CD14-positive monocyte (primary cell): ENCODE results near the gene SLC26A9. TPM values are rescaled to one million over a fixed set of nuclear protein-coding genes. Genes with fewer than 3 reads are reported as not detected.

ENCODE experiments used
- DNase-seq, 3 donors: peaks; one replicate each; pipeline ENCODE4 v3.0.0-alpha.2; 2011 to 2022
- H2AFZ ChIP-seq: 2 replicates; pipeline ENCODE4 v1.6.0; 2012; ENCODE audit warnings: mild to moderate bottlenecking, low read depth, low read length, inconsistent platforms; ENCODE audit not compliant: insufficient read depth, poor library complexity, severe bottlenecking
- H3K27ac ChIP-seq, 2 donors: 1 replicate in 1 of 2; 2 replicates in 1 of 2; pipeline ENCODE4 v1.5.1; 2012 to 2013; ENCODE audit warnings: low read length in 2 of 2, control low read depth in 1 of 2, inconsistent platforms in 1 of 2, low read depth in 1 of 2, mild to moderate bottlenecking in 1 of 2
- H3K27me3 ChIP-seq, 2 donors: one replicate each; pipeline versions ENCODE4 v1.6.0 to v1.6.1; 2011 to 2013; ENCODE audit warnings: low read length in 2 of 2; ENCODE audit not compliant: control insufficient read depth in 2 of 2, insufficient read depth in 2 of 2
- H3K36me3 ChIP-seq, 2 donors: replicated peaks in 1 of 2; 1 replicate in 1 of 2; 2 replicates in 1 of 2; pipeline versions ENCODE4 v1.5.1 to v1.6.1; 2012 to 2013; ENCODE audit warnings: low read length in 2 of 2, control low read depth in 1 of 2, inconsistent platforms in 1 of 2, mild to moderate bottlenecking in 1 of 2; ENCODE audit not compliant: insufficient read depth in 2 of 2, control insufficient read depth in 1 of 2
- H3K4me1 ChIP-seq, 2 donors: 1 replicate in 1 of 2; 2 replicates in 1 of 2; pipeline versions ENCODE4 v1.5.1 to v1.6.1; 2012 to 2013; ENCODE audit warnings: low read length in 2 of 2, control low read depth in 1 of 2, inconsistent platforms in 1 of 2, mild to moderate bottlenecking in 1 of 2, moderate library complexity in 1 of 2; ENCODE audit not compliant: insufficient read depth in 2 of 2, control insufficient read depth in 1 of 2
- H3K4me2 ChIP-seq: replicated peaks from 2 replicates; pipeline ENCODE3; 2012; ENCODE audit warnings: low read length, moderate library complexity, mild to moderate bottlenecking; ENCODE audit not compliant: poor library complexity, severe bottlenecking; ENCODE audit errors: extremely low read depth
- H3K4me3 ChIP-seq, 3 experiments: fragments of 200-600 bp in 1 of 3; sonication (generic) in 1 of 3; replicated peaks in 1 of 3; 1 replicate in 2 of 3; 2 replicates in 1 of 3; pipeline ENCODE4 v1.5.1; 2011 to 2013; ENCODE audit warnings: low read length in 3 of 3, mild to moderate bottlenecking in 3 of 3, control low read depth in 2 of 3, low read depth in 2 of 3, inconsistent platforms in 1 of 3, moderate library complexity in 1 of 3
- H3K79me2 ChIP-seq: 2 replicates; pipeline ENCODE4 v1.6.0; 2012; ENCODE audit warnings: mild to moderate bottlenecking, control low read depth, inconsistent platforms, low read length, moderate library complexity; ENCODE audit not compliant: insufficient read depth
- H3K9ac ChIP-seq: 2 replicates; pipeline ENCODE4 v1.6.0; 2017; ENCODE audit warnings: low read length, mild to moderate bottlenecking; ENCODE audit not compliant: insufficient read depth, poor library complexity, severe bottlenecking
- H3K9me3 ChIP-seq, 2 donors: replicated peaks in 1 of 2; 1 replicate in 1 of 2; 2 replicates in 1 of 2; pipeline versions ENCODE4 v1.5.1 to v1.6.1; 2012 to 2013; ENCODE audit warnings: low read length in 2 of 2, control low read depth in 1 of 2; ENCODE audit not compliant: control insufficient read depth in 1 of 2, insufficient read depth in 1 of 2
- H4K20me1 ChIP-seq: 2 replicates; pipeline ENCODE4 v1.6.0; 2012; ENCODE audit warnings: mild to moderate bottlenecking, low read length, control low read depth, moderate library complexity; ENCODE audit not compliant: insufficient read depth
- H3K27ac Mint-ChIP-seq, 7 donors: one replicate each; pipeline ENCODE4 v1.8.0; 2020; ENCODE audit warnings: mild to moderate bottlenecking in 7 of 7, mixed read lengths in 7 of 7, moderate library complexity in 6 of 7, inconsistent platforms in 2 of 7
- H3K27me3 Mint-ChIP-seq, 3 donors: one replicate each; pipeline ENCODE4 v1.8.0; 2021 to 2022; ENCODE audit warnings: low read depth in 3 of 3, mild to moderate bottlenecking in 3 of 3, mixed read lengths in 3 of 3, moderate library complexity in 3 of 3, inconsistent platforms in 1 of 3
- H3K36me3 Mint-ChIP-seq, 2 donors: one replicate each; pipeline ENCODE4 v1.8.0; 2020; ENCODE audit warnings: mixed read lengths in 2 of 2, inconsistent platforms in 1 of 2, mild to moderate bottlenecking in 1 of 2
- H3K4me1 Mint-ChIP-seq: one replicate; pipeline ENCODE4 v1.8.0; 2020; ENCODE audit warnings: mild to moderate bottlenecking, mixed read lengths
- H3K4me3 Mint-ChIP-seq, 2 donors: one replicate each; pipeline ENCODE4 v1.8.0; 2020; ENCODE audit warnings: mild to moderate bottlenecking in 2 of 2, mixed read lengths in 2 of 2, moderate library complexity in 1 of 2
- H3K9me3 Mint-ChIP-seq, 7 donors: one replicate each; pipeline ENCODE4 v1.8.0; 2020 to 2022; ENCODE audit warnings: mixed read lengths in 7 of 7, mild to moderate bottlenecking in 6 of 7, moderate library complexity in 6 of 7, inconsistent platforms in 2 of 7
- WGBS: methylation state at CpG from one replicate; pipeline ENCODE4 v1.1.5; 2013; ENCODE audit warnings: missing lambda C conversion rate; ENCODE audit not compliant: insufficient coverage; 5-methylcytosine and 5-hydroxymethylcytosine counted together
- intact Hi-C, 2 donors: fragments of 100-400 bp; cut with micrococcal nuclease; formaldehyde crosslinking; loops; one replicate each; pipeline versions ENCODE4 v1.15.0 to v1.15.1; 2023
- polyA plus RNA-seq, 3 donors: library from polyadenylated mRNA; depleted of rRNA in 1 of 3; unstranded in 2 of 3; stranded (reverse) in 1 of 3; fragments of 300-500 nt in 2 of 3; fragments of >200 nt in 1 of 3; fragmentation: Illumina TruSeq in 2 of 3; gene quantifications; 1 replicate in 2 of 3; 2 replicates in 1 of 3; pipeline ENCODE4 v1.2.3, GENCODE V29; 2012 to 2021
- TF ChIP-seq, protein P1 (sequence below): fragments of 200-600 bp; IDR thresholded peaks from one replicate; pipeline ENCODE4 v1.8.0; 2022; ENCODE audit warnings: antibody characterized with exemption, mild to moderate bottlenecking

SLC26A9 gene
- polyA plus RNA-seq, 3 donors: 0.04 TPM; not detected in 2

- H3K4me2 ChIP-seq: no peak overlapping the region
- no peak overlapping the region for H3K27ac ChIP-seq
- H3K79me2 ChIP-seq: no peaks in the 10 kb centered on the region
- H3K27me3 Mint-ChIP-seq: no peaks in the 10 kb centered on the region
- H3K9me3 ChIP-seq: no peaks in the 10 kb centered on the region
- H3K4me3 ChIP-seq: no peak overlapping the region
- no peak for DNase-seq
- H3K9me3 Mint-ChIP-seq: no peaks in the 10 kb centered on the region
- H3K36me3 Mint-ChIP-seq: peaks cover 0 to 2% of the 10 kb centered on the region in 2 donors
- H3K4me3 Mint-ChIP-seq: no peak overlapping the region
- peaks cover 34 to 73% of the 10 kb centered on the region in 2 donors for H3K4me1 ChIP-seq
- no peak overlapping the region for H3K27ac Mint-ChIP-seq
- no peaks in the 10 kb centered on the region for H3K27me3 ChIP-seq
- intact Hi-C loops: no loop called here
- H3K4me1 Mint-ChIP-seq: peaks cover 53% of the 10 kb centered on the region
- TF ChIP-seq, protein P1, sequence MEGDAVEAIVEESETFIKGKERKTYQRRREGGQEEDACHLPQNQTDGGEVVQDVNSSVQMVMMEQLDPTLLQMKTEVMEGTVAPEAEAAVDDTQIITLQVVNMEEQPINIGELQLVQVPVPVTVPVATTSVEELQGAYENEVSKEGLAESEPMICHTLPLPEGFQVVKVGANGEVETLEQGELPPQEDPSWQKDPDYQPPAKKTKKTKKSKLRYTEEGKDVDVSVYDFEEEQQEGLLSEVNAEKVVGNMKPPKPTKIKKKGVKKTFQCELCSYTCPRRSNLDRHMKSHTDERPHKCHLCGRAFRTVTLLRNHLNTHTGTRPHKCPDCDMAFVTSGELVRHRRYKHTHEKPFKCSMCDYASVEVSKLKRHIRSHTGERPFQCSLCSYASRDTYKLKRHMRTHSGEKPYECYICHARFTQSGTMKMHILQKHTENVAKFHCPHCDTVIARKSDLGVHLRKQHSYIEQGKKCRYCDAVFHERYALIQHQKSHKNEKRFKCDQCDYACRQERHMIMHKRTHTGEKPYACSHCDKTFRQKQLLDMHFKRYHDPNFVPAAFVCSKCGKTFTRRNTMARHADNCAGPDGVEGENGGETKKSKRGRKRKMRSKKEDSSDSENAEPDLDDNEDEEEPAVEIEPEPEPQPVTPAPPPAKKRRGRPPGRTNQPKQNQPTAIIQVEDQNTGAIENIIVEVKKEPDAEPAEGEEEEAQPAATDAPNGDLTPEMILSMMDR: no peak
- no peaks in the 10 kb centered on the region for H3K36me3 ChIP-seq
- 96% methylated on average over 5 of the region's 6 CpGs for WGBS
- no peaks in the 10 kb centered on the region for H4K20me1 ChIP-seq
- no peak overlapping the region for H2AFZ ChIP-seq
- H3K9ac ChIP-seq: no peak overlapping the region
These were observed 16.0 kb downstream of the SLC26A9 start for GRCh38 chr1:205927247-205927646.

- TF ChIP-seq, protein P1: no peak
- Histone ChIP-seq H3K4me3 (no peak overlapping the region), H2AFZ (no peak overlapping the region), H3K9ac (no peak overlapping the region), H3K79me2 (no peaks in the 10 kb centered on the region), H3K27ac (no peak overlapping the region), H3K9me3 (no peaks in the 10 kb centered on the region), H3K27me3 (no peaks in the 10 kb centered on the region), H4K20me1 (no peaks in the 10 kb centered on the region), H3K4me1 (peaks cover 30 to 67% of the 10 kb centered on the region in 2 donors), H3K4me2 (no peak overlapping the region), H3K36me3 (no peaks in the 10 kb centered on the region)
- DNase-seq: no peak
- Mint-ChIP-seq H3K4me3 (no peak overlapping the region), H3K9me3 (no peaks in the 10 kb centered on the region), H3K27ac (no peak overlapping the region), H3K27me3 (no peaks in the 10 kb centered on the region), H3K36me3 (peaks cover 0 to 2% of the 10 kb centered on the region in 2 donors), H3K4me1 (peaks cover 48% of the 10 kb centered on the region)
- 100% methylated on average over 5 of the region's 8 CpGs for WGBS
- intact Hi-C loops: no loop called here
These were observed 16.6 kb downstream of the SLC26A9 start for GRCh38 chr1:205926636-205927035.
